Measurements from ENCODE around the gene NF1.

DNA sequence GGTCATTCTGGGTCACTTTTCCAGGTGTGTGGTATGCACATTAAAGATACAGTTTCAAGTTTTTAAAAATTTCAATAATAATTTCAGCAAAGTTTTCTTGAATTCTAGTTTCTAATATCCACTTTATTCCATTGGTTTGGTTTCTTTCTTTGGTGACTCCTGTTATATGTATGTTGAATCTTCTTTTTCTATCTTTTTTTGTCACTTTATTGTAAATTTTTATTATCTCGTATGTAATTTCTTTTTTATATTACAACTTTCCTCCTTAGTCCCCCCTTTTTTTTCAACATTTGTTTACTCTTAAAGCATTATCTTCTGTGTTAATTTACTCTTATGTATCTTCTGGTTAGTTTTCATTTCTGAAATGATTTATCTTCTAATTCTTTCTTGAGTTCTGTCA, 57.5 kb downstream of the NF1 start:
- TF ChIP-seq POLR2AphosphoS5 (IDR thresholded peaks at IDR 0.05), result no peak
- TF ChIP-seq, protein P1, sequence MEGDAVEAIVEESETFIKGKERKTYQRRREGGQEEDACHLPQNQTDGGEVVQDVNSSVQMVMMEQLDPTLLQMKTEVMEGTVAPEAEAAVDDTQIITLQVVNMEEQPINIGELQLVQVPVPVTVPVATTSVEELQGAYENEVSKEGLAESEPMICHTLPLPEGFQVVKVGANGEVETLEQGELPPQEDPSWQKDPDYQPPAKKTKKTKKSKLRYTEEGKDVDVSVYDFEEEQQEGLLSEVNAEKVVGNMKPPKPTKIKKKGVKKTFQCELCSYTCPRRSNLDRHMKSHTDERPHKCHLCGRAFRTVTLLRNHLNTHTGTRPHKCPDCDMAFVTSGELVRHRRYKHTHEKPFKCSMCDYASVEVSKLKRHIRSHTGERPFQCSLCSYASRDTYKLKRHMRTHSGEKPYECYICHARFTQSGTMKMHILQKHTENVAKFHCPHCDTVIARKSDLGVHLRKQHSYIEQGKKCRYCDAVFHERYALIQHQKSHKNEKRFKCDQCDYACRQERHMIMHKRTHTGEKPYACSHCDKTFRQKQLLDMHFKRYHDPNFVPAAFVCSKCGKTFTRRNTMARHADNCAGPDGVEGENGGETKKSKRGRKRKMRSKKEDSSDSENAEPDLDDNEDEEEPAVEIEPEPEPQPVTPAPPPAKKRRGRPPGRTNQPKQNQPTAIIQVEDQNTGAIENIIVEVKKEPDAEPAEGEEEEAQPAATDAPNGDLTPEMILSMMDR (IDR thresholded peaks at IDR 0.05), result no peak
- TF ChIP-seq POLR2A (IDR thresholded peaks at IDR 0.05), result no peak

Measured in prostate gland (tissue), 2 donors.